Muscle layer of colon (tissue), 2 donors: Measurements from ENCODE around the gene CNOT1.
"Not testable (repeated sequence)": the region's sequence is repeated elsewhere in the genome, so short reads cannot be mapped to it uniquely, and the experiment has no call there.

ENCODE experiments used
- H3K27ac ChIP-seq: one replicate; pipeline ENCODE4 v1.7.0; 2013; ENCODE audit warnings: low read depth, mild to moderate bottlenecking, low read length, moderate library complexity
- H3K27me3 ChIP-seq, 2 donors: one replicate each; pipeline ENCODE4 v1.7.0; 2013; ENCODE audit warnings: low read length in 2 of 2, mild to moderate bottlenecking in 2 of 2; ENCODE audit not compliant: insufficient read depth in 2 of 2, control insufficient read depth in 1 of 2
- H3K36me3 ChIP-seq: one replicate; pipeline ENCODE4 v1.7.0; 2013; ENCODE audit warnings: mild to moderate bottlenecking, low read length; ENCODE audit not compliant: insufficient read depth
- H3K4me1 ChIP-seq: one replicate; pipeline ENCODE4 v1.7.0; 2013; ENCODE audit warnings: mild to moderate bottlenecking, low read length; ENCODE audit not compliant: insufficient read depth
- H3K4me3 ChIP-seq, 2 donors: one replicate each; pipeline ENCODE4 v1.7.0; 2013; ENCODE audit warnings: low read length in 2 of 2, low read depth in 1 of 2, mild to moderate bottlenecking in 1 of 2, moderate library complexity in 1 of 2
- H3K9ac ChIP-seq: one replicate; pipeline ENCODE4 v1.7.0; 2013; ENCODE audit warnings: low read length
- H3K9me3 ChIP-seq: one replicate; pipeline ENCODE4 v1.7.0; 2013; ENCODE audit warnings: mild to moderate bottlenecking, low read length
- donor health status: abdominal sarcoma.
- donor health status: Adenocarcinoma of cecum.

CNOT1 gene

DNA sequence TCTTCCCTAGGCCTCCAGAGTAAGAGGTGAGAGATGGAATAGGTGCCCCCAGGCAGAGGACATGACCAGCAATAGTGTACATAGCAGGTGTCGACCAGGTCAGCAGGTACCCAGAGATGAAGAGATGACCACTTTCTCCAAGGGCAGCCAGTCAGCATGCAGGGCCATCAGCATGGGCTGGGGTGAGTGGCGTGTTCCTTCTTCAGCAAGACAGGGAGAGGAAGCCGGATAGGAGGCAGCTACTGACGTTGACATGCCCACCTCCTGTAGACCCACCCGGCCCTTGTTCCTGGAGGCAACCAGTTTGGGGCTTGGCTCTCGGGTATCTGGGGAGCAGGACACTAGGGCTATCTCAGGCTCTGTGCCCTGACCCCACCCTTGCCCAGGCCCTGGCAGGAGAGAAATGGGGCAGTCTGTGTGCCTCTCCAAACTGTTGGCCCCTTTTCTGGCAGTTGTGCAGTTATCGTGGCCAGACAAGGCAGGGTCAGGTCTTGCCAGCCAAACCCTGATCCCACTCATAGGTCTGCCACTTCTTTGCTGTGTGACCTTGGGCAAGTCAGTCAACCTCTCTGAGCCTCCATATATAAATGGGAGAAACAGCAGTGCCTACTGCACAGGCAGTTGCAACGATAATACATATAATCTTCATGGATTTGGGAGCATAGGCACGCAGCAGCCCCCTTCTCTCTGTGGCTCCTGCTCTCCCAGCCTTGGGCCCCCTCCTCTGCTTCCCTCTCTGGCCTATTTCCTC, 131.1 kb downstream of the CNOT1 start:
- peaks cover 23 to 26% of the 10 kb centered on the region in 2 donors for H3K27me3 ChIP-seq
- H3K4me1 ChIP-seq: peaks cover 6% of the 10 kb centered on the region
- no peaks in the 10 kb centered on the region for H3K9me3 ChIP-seq
- no peak overlapping the region for H3K27ac ChIP-seq
- no peak overlapping the region for H3K9ac ChIP-seq
- H3K4me3 ChIP-seq: no peak overlapping the region
- no peaks in the 10 kb centered on the region for H3K36me3 ChIP-seq

DNA sequence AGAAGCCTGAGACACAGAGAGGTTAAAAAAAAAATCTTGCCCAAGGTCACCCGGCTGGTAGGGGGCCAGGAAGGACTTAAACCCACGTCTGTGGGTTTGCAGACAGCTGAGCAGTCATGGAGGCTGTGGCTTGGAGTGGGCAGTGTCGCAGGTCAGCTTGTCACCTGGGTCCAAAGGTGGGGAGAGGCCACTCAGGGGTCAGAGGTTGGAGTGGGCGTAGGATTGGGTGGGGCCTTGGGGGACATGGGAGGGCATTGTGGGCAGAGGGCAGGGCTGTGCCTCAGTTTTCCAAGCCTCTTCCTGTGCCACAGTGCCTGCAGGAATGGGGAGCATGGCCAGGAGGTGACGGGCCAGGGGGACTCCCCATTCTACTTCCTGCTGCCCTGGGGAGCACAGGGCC, 131.7 kb downstream of the CNOT1 start:
- H3K9ac ChIP-seq: no peak overlapping the region
- no peaks in the 10 kb centered on the region for H3K9me3 ChIP-seq
- H3K27ac ChIP-seq: no peak overlapping the region
- peaks cover 23 to 26% of the 10 kb centered on the region in 2 donors for H3K27me3 ChIP-seq
- H3K4me1 ChIP-seq: peaks cover 6% of the 10 kb centered on the region
- H3K36me3 ChIP-seq: no peaks in the 10 kb centered on the region
- no peak overlapping the region for H3K4me3 ChIP-seq

DNA sequence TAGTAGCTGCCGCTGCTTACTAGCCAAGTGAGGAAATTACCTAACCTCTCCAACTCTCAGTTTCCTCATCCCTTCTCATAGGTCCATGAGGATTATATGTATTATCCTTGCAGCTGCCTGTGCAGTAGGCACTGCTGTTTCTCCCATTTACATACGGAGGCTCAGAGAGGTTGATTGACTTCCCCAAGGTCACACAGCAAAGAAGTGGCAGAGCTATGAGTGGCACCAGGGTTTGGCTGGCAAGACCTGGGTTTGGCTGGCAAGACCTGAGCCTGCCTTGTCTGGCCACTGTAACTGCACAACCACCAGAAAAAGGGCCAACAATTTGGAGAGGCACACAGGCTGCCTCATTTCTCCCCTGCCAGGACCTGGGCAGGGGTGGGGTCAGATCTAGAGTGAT, 132.2 kb downstream of the CNOT1 start:
- Histone ChIP-seq H3K27me3 (peaks cover 18 to 26% of the 10 kb centered on the region in 2 donors), H3K4me3 (no peak overlapping the region), H3K9me3 (no peaks in the 10 kb centered on the region), H3K36me3 (no peaks in the 10 kb centered on the region), H3K27ac (no peak overlapping the region), H3K4me1 (peaks cover 6% of the 10 kb centered on the region), H3K9ac (no peak overlapping the region)

DNA sequence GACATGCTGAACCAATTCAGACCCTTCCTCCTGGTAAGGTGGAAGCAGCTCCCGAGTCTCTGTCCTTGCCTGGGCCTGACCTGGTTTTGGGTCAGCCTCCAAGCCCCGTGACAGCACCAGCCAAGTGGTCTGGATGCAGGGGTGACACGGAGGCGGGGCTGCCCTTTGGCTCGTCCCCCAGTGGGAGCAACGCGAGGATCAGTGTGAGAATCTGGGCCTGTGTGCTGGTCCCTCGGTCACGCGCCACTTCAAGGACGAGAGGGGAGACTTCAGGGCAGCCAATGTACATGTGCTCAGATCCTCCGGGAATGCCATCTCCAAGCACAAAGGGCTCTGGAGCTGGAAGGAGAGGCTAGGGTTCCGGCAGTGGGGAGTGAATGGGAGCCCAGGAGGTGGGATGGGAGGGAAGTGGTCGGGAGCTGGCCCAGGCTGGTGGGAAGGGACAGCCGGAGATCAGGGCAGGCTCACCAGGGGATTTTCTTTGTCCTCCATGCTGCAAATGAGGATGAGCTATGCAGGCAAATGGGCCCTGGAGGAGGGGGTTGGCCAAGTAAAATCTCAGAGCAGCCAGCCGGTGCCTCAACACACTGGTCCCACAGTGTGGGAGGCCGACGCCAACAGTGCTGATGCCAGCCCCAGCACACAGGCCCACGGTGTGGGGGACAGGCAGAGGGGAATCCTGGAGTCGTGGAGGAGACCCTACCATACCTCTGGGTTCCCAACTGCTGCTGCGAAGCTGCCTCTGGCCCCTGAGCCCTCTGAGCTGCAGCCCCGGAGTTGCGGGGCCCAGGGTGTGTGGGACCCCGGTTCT, 133.9 kb downstream of the CNOT1 start:
- no peaks in the 10 kb centered on the region for H3K36me3 ChIP-seq
- no peaks in the 10 kb centered on the region for H3K9me3 ChIP-seq
- H3K27ac ChIP-seq: no peak overlapping the region
- H3K4me3 ChIP-seq: no peak overlapping the region
- peaks cover 9% of the 10 kb centered on the region in 2 donors for H3K27me3 ChIP-seq
- peaks cover 6% of the 10 kb centered on the region for H3K4me1 ChIP-seq
- H3K9ac ChIP-seq: no peak overlapping the region

DNA sequence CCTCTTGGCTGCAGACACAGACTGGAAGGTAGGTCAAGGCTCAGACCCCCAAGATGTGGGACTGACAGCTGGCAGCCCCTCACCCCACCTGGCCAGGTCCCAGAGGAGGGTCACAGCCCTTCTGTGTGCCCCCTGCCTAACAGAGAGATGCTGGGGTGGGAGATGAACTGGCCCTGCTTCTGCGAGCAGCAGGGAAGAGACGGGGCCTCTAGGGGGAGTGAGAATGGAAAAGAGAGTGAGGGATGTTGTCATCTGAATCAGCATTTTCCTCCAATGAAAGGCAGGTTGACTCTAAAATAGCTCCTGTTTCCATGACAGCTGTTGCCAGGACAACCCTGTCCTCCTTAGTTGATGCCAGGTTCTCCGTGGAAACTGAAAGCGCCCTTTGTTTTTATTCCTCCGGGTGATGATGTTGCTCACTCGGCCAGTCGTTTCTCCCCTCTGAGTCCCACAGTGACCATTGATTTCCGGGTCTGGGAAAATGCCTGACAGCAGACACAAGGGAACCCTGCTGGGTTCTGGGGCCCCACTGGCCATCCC, 134.6 kb downstream of the CNOT1 start:
- Histone ChIP-seq H3K27ac (no peak overlapping the region), H3K9ac (no peak overlapping the region), H3K4me1 (peaks cover 6% of the 10 kb centered on the region)

DNA sequence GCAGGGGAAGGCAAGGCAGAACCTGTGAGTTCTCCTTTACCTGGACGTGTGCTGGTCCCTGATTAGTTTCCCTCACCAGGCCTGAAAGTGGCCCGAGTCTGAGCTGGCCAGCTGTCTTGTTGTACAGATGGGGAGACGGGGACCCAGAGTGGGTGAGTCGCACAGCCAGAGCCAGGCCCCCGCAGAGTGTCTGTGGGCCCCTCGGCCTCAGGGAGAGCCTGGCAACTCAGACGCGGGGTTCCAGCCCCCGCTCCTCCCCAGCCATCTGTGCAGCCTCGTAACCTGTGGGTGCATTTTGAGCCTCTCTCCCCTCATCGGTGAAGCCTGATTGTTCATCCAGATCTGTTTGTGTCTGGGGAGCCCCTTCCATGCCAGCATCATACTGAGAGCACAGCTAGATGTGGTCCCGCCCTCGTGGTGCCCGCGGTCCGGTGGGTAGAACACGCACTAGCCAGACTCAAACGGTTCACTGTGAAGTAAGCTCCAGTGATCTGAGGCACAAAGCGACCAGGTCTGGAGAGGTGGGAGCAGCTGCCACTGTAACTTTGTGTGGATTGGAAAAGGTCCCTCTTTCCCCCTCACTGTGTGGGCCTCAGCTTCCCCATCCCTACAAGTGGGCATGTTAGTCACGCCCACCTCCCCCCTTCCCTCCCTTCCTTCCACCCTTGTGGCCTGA, 135.7 kb downstream of the CNOT1 start:
- Histone ChIP-seq H3K27ac (no peak overlapping the region), H3K9me3 (no peaks in the 10 kb centered on the region), H3K4me3 (no peak overlapping the region), H3K9ac (no peak overlapping the region), H3K27me3 (no peaks in the 10 kb centered on the region), H3K4me1 (peaks cover 6% of the 10 kb centered on the region), H3K36me3 (no peaks in the 10 kb centered on the region)

More for the DNA sequence above, 134.6 kb downstream of the CNOT1 start:
- H3K9me3 ChIP-seq: no peaks in the 10 kb centered on the region
- H3K36me3 ChIP-seq: no peaks in the 10 kb centered on the region
- H3K27me3 ChIP-seq: peaks cover 3% of the 10 kb centered on the region in 2 donors
- H3K4me3 ChIP-seq: no peak overlapping the region

DNA sequence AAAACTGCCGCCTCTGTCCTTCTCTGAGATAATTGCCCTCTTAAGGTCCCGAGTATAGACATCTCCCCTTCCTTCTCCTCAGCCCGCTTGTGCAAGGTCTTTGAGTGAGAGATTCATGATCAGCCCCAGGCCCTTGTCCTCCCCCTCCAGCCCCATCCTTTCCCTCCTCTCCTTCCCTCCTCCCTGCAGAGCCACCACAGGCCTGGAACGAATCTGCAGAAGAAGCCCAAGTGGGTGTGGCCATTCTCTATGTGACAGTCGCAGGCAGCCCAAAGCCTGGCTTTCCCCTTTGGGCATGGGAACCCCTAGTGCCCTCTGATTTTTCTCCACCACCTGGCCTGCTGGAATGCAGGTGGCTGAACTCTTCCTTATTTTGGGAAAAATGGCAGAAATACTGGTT, 136.9 kb downstream of the CNOT1 start:
- Histone ChIP-seq H3K27me3 (no peaks in the 10 kb centered on the region), H3K4me3 (no peak overlapping the region), H3K36me3 (no peaks in the 10 kb centered on the region), H3K4me1 (peaks cover 6% of the 10 kb centered on the region), H3K27ac (no peak overlapping the region), H3K9ac (no peak overlapping the region), H3K9me3 (no peaks in the 10 kb centered on the region)

DNA sequence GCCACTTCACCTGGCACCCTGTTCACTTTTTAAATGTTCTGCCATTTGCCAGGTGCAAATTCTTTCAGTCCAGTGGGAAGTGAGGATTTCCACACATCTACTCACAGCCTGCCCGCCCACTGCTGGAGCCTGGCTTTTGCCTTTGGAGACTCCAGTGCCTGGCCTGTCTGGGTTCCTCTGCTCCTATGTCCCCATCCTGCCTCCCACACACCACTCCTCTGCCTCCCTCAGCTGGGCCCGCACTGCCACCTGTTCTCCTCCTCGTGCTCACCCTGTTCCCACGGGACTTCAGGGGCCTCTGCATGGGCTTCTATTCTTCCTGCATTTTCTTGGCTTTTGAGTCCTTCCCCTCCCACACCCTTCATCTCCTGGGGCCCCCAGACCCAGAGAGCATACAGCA, 137.6 kb downstream of the CNOT1 start:
- Histone ChIP-seq H3K4me1 (peaks cover 6% of the 10 kb centered on the region), H3K4me3 (no peak overlapping the region), H3K9me3 (no peaks in the 10 kb centered on the region), H3K9ac (no peak overlapping the region), H3K27me3 (no peaks in the 10 kb centered on the region), H3K27ac (no peak overlapping the region), H3K36me3 (no peaks in the 10 kb centered on the region)

DNA sequence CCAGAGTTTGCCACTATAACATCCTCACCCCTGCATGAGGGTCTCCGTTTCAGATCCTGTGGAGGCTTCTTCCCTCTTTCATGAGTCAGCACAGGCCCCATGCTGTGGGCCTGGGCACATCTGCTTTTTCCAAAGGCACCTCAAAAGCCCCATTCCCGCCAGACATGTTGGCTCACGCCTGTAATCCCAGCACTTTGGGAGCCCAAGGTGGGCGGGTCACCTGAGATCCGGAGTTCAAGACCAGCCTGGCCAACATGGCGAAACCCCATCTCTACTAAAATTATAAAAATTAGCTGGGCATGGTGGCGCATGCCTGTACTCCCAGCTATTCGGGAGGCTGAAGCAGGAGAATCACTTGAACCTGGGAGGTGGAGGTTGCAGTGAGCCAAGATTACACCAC, 139.1 kb downstream of the CNOT1 start:
- H3K9ac ChIP-seq, H3K9me3 ChIP-seq, H3K27me3 ChIP-seq, H3K4me3 ChIP-seq, H3K27ac ChIP-seq, H3K4me1 ChIP-seq, H3K36me3 ChIP-seq: not testable (repeated sequence)

DNA sequence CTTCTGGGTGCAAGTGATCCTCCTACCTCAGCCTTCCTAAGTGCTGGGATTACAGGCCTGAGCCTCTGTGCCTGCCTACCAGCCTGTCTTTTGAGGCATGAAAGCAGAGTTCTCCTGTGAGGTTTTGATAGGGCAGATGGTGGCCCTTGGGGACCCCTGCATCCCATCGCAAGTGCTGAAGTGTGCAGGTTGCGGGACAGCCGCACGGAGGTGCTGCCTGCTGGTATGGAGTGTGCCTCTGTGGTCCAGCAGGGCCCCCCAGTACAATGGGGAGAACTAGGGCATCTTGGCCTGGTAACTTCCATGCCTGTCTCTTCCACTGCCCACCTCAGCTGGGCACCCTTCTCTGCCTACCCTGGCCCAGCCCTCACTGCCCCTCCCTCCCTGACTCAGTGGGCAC, 139.6 kb downstream of the CNOT1 start:
- no peaks in the 10 kb centered on the region for H3K27me3 ChIP-seq
- no peaks in the 10 kb centered on the region for H3K36me3 ChIP-seq
- no peak overlapping the region for H3K9ac ChIP-seq
- peaks cover 3% of the 10 kb centered on the region for H3K4me1 ChIP-seq
- no peaks in the 10 kb centered on the region for H3K9me3 ChIP-seq
- no peak overlapping the region for H3K27ac ChIP-seq
- no peak overlapping the region for H3K4me3 ChIP-seq

DNA sequence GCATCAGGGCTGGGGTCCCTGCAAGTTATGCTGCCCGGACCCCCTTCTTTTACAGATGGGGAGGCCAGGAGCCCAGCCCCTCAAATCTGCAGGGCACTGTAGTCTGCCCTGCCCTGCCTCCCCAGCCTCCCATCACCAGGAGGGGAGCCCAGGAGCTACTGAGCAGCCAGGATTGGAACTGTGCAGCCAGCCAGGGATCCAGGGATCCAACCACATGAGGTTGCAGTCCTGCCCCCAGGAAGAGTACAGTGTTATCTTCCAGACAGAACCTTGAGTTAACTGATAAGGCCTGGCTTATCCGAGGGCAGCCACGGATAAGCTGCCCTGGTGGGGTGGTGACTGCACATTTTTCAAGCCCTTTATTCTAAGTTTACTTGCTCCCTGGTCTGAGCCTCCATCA, 141.1 kb downstream of the CNOT1 start:
- Histone ChIP-seq H3K27me3 (no peaks in the 10 kb centered on the region), H3K9me3 (no peaks in the 10 kb centered on the region), H3K4me3 (no peak overlapping the region), H3K27ac (no peak overlapping the region), H3K36me3 (no peaks in the 10 kb centered on the region), H3K4me1 (no peaks in the 10 kb centered on the region), H3K9ac (no peak overlapping the region)
